ENCODE results near the gene TBC1D10A. TPM values are rescaled to one million over a fixed set of nuclear protein-coding genes. Genes with fewer than 3 reads are reported as not detected.

Gene TBC1D10A
- polyA plus RNA-seq, 1 donor (not counting 4 experiments of a cell fraction or from before 2014, with no cell fraction given) = 17.8 TPM

GRCh38 chr22:30317778-30318177 lies 9.0 kb downstream of the TBC1D10A start:
- Histone ChIP-seq H3K36me3 (ENCODE audit: control insufficient read depth in 2 of 2, extremely low read depth in 1 of 2, insufficient read depth in 2 of 2, low read length in 2 of 2) (peaks cover 24 to 26% of the 10 kb centered on the region in 2 experiments), H2AFZ (ENCODE audit: control insufficient read depth, low read length) (no peak overlapping the region), H3K9me3 (ENCODE audit: control insufficient read depth, low read depth, low read length) (no peaks in the 10 kb centered on the region), H4K20me1 (ENCODE audit: control insufficient read depth, extremely low read depth, insufficient read depth, low read length) (peaks cover 4% of the 10 kb centered on the region), H3K9ac (ENCODE audit: control insufficient read depth, extremely low read depth, insufficient read depth, low read length) (no peak overlapping the region), H3K9me1 (ENCODE audit: control insufficient read depth, extremely low read depth, insufficient read depth, low read length) (peaks cover 7% of the 10 kb centered on the region), H3K4me1 (ENCODE audit: control insufficient read depth, extremely low read depth, insufficient read depth, low read length) (peaks cover 38% of the 10 kb centered on the region), H3K27ac (ENCODE audit: control insufficient read depth, insufficient read depth, low read length) (no peak overlapping the region), H3K79me2 (ENCODE audit: control insufficient read depth, insufficient read depth, low read length) (peaks cover 68% of the 10 kb centered on the region), H3K27me3 (ENCODE audit: control insufficient read depth, extremely low read depth, insufficient read depth, low read length) (no peaks in the 10 kb centered on the region), H3K4me2 (ENCODE audit: control insufficient read depth, extremely low read depth, insufficient read depth, low read depth, low read length) (no peak overlapping the region), H3K4me3 (ENCODE audit: control insufficient read depth in 2 of 3, extremely low read depth in 1 of 3, insufficient read depth in 2 of 3, low read depth in 1 of 3, low read length in 3 of 3) (no peak overlapping the region)
- TF ChIP-seq CTCF (optimal IDR thresholded peaks at IDR 0.05 in 1 of 3, IDR thresholded peaks at IDR 0.05 in 1 of 3, conservative IDR thresholded peaks at IDR 0.05 in 1 of 3; ENCODE audit: extremely low read depth in 1 of 3, insufficient read depth in 2 of 3, low read length in 3 of 3) = no peak
- TF ChIP-seq EZH2 (IDR thresholded peaks at IDR 0.05; ENCODE audit: low read length) = no peak
- dilution Hi-C loops (cut with MboI; ENCODE audit: extremely low pct_ligation_motif_present, low sequenced_read_pairs) = no loop called here
- FAIRE-seq (no peak), DNase-seq (ENCODE audit: low read depth, low spot score) (no peak)

GRCh38 chr22:30315962-30316576 lies 10.7 kb downstream of the TBC1D10A start:
- Histone ChIP-seq H2AFZ (ENCODE audit: control insufficient read depth, low read length) (no peak overlapping the region), H3K4me3 (ENCODE audit: control insufficient read depth in 2 of 3, extremely low read depth in 1 of 3, insufficient read depth in 2 of 3, low read depth in 1 of 3, low read length in 3 of 3) (no peak overlapping the region), H3K36me3 (ENCODE audit: control insufficient read depth in 2 of 2, extremely low read depth in 1 of 2, insufficient read depth in 2 of 2, low read length in 2 of 2) (peaks cover 20 to 24% of the 10 kb centered on the region in 2 experiments), H4K20me1 (ENCODE audit: control insufficient read depth, extremely low read depth, insufficient read depth, low read length) (peaks cover 14% of the 10 kb centered on the region), H3K27me3 (ENCODE audit: control insufficient read depth, extremely low read depth, insufficient read depth, low read length) (no peaks in the 10 kb centered on the region), H3K9me1 (ENCODE audit: control insufficient read depth, extremely low read depth, insufficient read depth, low read length) (peaks cover 8% of the 10 kb centered on the region), H3K4me2 (ENCODE audit: control insufficient read depth, extremely low read depth, insufficient read depth, low read depth, low read length) (no peak overlapping the region), H3K9me3 (ENCODE audit: control insufficient read depth, low read depth, low read length) (no peaks in the 10 kb centered on the region), H3K27ac (ENCODE audit: control insufficient read depth, insufficient read depth, low read length) (no peak overlapping the region), H3K79me2 (ENCODE audit: control insufficient read depth, insufficient read depth, low read length) (peaks cover 62% of the 10 kb centered on the region), H3K9ac (ENCODE audit: control insufficient read depth, extremely low read depth, insufficient read depth, low read length) (no peak overlapping the region), H3K4me1 (ENCODE audit: control insufficient read depth, extremely low read depth, insufficient read depth, low read length) (peaks cover 48% of the 10 kb centered on the region)
- dilution Hi-C loops (cut with MboI; ENCODE audit: extremely low pct_ligation_motif_present, low sequenced_read_pairs) = no loop called here
- FAIRE-seq (no peak), DNase-seq (ENCODE audit: low read depth, low spot score) (no peak)
- TF ChIP-seq EZH2 (IDR thresholded peaks at IDR 0.05; ENCODE audit: low read length) = no peak
- no peak for TF ChIP-seq CTCF (optimal IDR thresholded peaks at IDR 0.05 in 1 of 3, IDR thresholded peaks at IDR 0.05 in 1 of 3, conservative IDR thresholded peaks at IDR 0.05 in 1 of 3; ENCODE audit: extremely low read depth in 1 of 3, insufficient read depth in 2 of 3, low read length in 3 of 3)

Data from keratinocyte (primary cell).